Endothelial cell of umbilical vein (primary cell): ENCODE results near the gene CCDC6. TPM values are rescaled to one million over a fixed set of nuclear protein-coding genes. Genes with fewer than 3 reads are reported as not detected.

Experiments
- BruUV-seq: library from RNA; stranded (reverse); fragments of 400-500 nt; replicated peaks from 2 replicates; lab custom pipeline; 2021; lab: Mats Ljungman, UMichigan
- CTCF ChIA-PET: fragments of 300-600, 350-600 bp; sonication (Branson Sonifier 250); formaldehyde crosslinking; loops from one replicate; lab custom pipeline; 2021; ENCODE audit warnings: antibody characterized with exemption, inconsistent platforms; lab: Charles Lee
- POLR2A ChIA-PET: fragments of 300-600, 350-600 bp; sonication (Branson Sonifier 250); formaldehyde crosslinking; loops from one replicate; lab custom pipeline; 2021; ENCODE audit warnings: antibody characterized with exemption, inconsistent platforms; lab: Charles Lee
- DNase-seq: peaks from one replicate; pipeline ENCODE4 v3.0.0-alpha.2; 2011; ENCODE audit warnings: low read depth, low spot score
- FAIRE-seq: peaks from 2 replicates; lab custom pipeline; 2011; peaks lifted over from hg19 to GRCh38; lab: Jason Lieb, UNC
- H2AFZ ChIP-seq: 2 replicates; pipeline ENCODE4 v1.6.0; 2012; ENCODE audit warnings: low read depth, low read length, control low read depth, inconsistent platforms
- H3K27ac ChIP-seq: 2 replicates; pipeline ENCODE4 v1.5.1; 2011; ENCODE audit warnings: low read depth, mild to moderate bottlenecking, control low read depth, low read length, moderate library complexity; ENCODE audit not compliant: insufficient read depth
- H3K27me3 ChIP-seq, 2 experiments: 2 replicates each; pipeline versions ENCODE4 v1.6.0 to v1.6.1; 2011; ENCODE audit warnings: low read length in 2 of 2, mixed read lengths in 1 of 2; ENCODE audit not compliant: control insufficient read depth in 2 of 2, insufficient read depth in 2 of 2
- H3K36me3 ChIP-seq, 2 experiments: 2 replicates in 1 of 2; 3 replicates in 1 of 2; pipeline ENCODE4 v1.5.1; 2011; ENCODE audit warnings: low read length in 2 of 2, mild to moderate bottlenecking in 1 of 2, moderate library complexity in 1 of 2; ENCODE audit not compliant: control insufficient read depth in 2 of 2, insufficient read depth in 2 of 2; ENCODE audit errors: extremely low read depth in 1 of 2
- H3K4me1 ChIP-seq: 3 replicates; pipeline ENCODE4 v1.5.1; 2011; ENCODE audit warnings: mild to moderate bottlenecking, low read length; ENCODE audit not compliant: control insufficient read depth, insufficient read depth; ENCODE audit errors: extremely low read depth
- H3K4me2 ChIP-seq: 2 replicates; pipeline ENCODE4 v1.6.1; 2011; ENCODE audit warnings: low read length, control low read depth, mixed read lengths; ENCODE audit not compliant: insufficient read depth
- H3K4me3 ChIP-seq, 3 experiments: fragments of 200-600 bp in 1 of 3; sonication (generic), shearing (Covaris generic) in 1 of 3; replicated peaks in 1 of 3; 2 replicates each; pipeline ENCODE4 v1.5.1; 2011 to 2016; ENCODE audit warnings: control low read depth in 3 of 3, low read length in 3 of 3, mild to moderate bottlenecking in 2 of 3, inconsistent platforms in 1 of 3, low read depth in 1 of 3, moderate library complexity in 1 of 3; ENCODE audit not compliant: insufficient read depth in 1 of 3
- H3K79me2 ChIP-seq: 2 replicates; pipeline ENCODE4 v1.6.0; 2012; ENCODE audit warnings: low read length, inconsistent platforms; ENCODE audit not compliant: control insufficient read depth, insufficient read depth
- H3K9ac ChIP-seq: replicated peaks from 2 replicates; pipeline ENCODE3; 2011; ENCODE audit warnings: low read length, control low read depth; ENCODE audit not compliant: insufficient read depth; ENCODE audit errors: extremely low read depth
- H3K9me1 ChIP-seq: replicated peaks from 3 replicates; pipeline ENCODE4 v1.6.0; 2011; ENCODE audit warnings: mild to moderate bottlenecking, low read length; ENCODE audit not compliant: control insufficient read depth, insufficient read depth; ENCODE audit errors: extremely low read depth
- H3K9me3 ChIP-seq: replicated peaks from 2 replicates; pipeline ENCODE4 v1.5.1; 2012; ENCODE audit warnings: low read length, inconsistent platforms; ENCODE audit not compliant: control insufficient read depth, insufficient read depth
- H4K20me1 ChIP-seq: replicated peaks from 2 replicates; pipeline ENCODE3; 2011; ENCODE audit warnings: mild to moderate bottlenecking, low read length; ENCODE audit not compliant: control insufficient read depth, insufficient read depth; ENCODE audit errors: extremely low read depth
- CTCF ChIP-seq, 2 donors: IDR thresholded peaks; 1 replicate in 1 of 2; 2 replicates in 1 of 2; pipeline ENCODE4 v1.5.1; 2011; ENCODE audit warnings: low read length in 2 of 2, mild to moderate bottlenecking in 2 of 2, moderate library complexity in 2 of 2, control low read depth in 1 of 2, inconsistent platforms in 1 of 2, low read depth in 1 of 2; ENCODE audit not compliant: insufficient read depth in 1 of 2; ENCODE audit errors: extremely low read depth in 1 of 2
- EZH2 ChIP-seq: IDR thresholded peaks from 2 replicates; pipeline ENCODE4 v1.6.1; 2012; ENCODE audit warnings: borderline replicate concordance, low read depth, mild to moderate bottlenecking, moderate library complexity, low read length, inconsistent platforms; ENCODE audit not compliant: severe bottlenecking
- FOS ChIP-seq: IDR thresholded peaks from 2 replicates; pipeline ENCODE4 v1.6.1; 2011; ENCODE audit warnings: mild to moderate bottlenecking, low read length, moderate library complexity, borderline replicate concordance; ENCODE audit not compliant: insufficient read depth
- GATA2 ChIP-seq: IDR thresholded peaks from 2 replicates; pipeline ENCODE4 v1.7.0; 2011; ENCODE audit warnings: low read depth, mild to moderate bottlenecking, moderate library complexity, mixed read lengths, low read length; ENCODE audit not compliant: insufficient read length, insufficient read depth
- JUN ChIP-seq: IDR thresholded peaks from 2 replicates; pipeline ENCODE4 v1.6.1; 2011; ENCODE audit warnings: borderline replicate concordance, low read depth; ENCODE audit not compliant: insufficient read length, insufficient read depth
- MAX ChIP-seq: IDR thresholded peaks from 2 replicates; pipeline ENCODE4 v1.6.1; 2011; ENCODE audit not compliant: insufficient read depth, insufficient read length
- MYC ChIP-seq: IDR thresholded peaks from one replicate; pipeline ENCODE4 v1.6.1; 2011; ENCODE audit warnings: mild to moderate bottlenecking, low read depth, low read length
- POLR2A ChIP-seq: IDR thresholded peaks from 2 replicates; pipeline ENCODE4 v1.6.1; 2012; ENCODE audit warnings: low read depth, mild to moderate bottlenecking, control low read depth, low read length
- POLR2AphosphoS5 ChIP-seq: IDR thresholded peaks from 2 replicates; pipeline ENCODE4 v1.6.1; 2012; ENCODE audit warnings: low read depth, mild to moderate bottlenecking, control low read depth, low read length, moderate library complexity; ENCODE audit not compliant: insufficient read depth
- dilution Hi-C: fragments of 300-500 bp; cut with MboI; formaldehyde crosslinking; loops from one replicate; pipeline ENCODE4 v1.15.0; 2019; ENCODE audit warnings: low sequenced_read_pairs; ENCODE audit not compliant: extremely low pct_ligation_motif_present
- intact Hi-C: fragments of 100-400 bp; cut with micrococcal nuclease; formaldehyde crosslinking; loops from one replicate; pipeline ENCODE4 v1.10.0; 2022
- polyA plus RNA-seq, 4 experiments: library from polyadenylated mRNA; depleted of rRNA in 3 of 4; stranded (reverse) in 3 of 4; unstranded in 1 of 4; fragments of >200 nt; gene quantifications; 2 replicates each; pipeline versions ENCODE4 v1.2.1 to v1.2.3, GENCODE V29; 2011 to 2012; ENCODE audit warnings: missing spikeins in 1 of 4
- total RNA-seq: library from RNA; stranded (reverse); gene quantifications from 2 replicates; pipeline ENCODE4 v1.2.3, GENCODE V29; 2021

The CCDC6 gene
- total and polyA plus RNA-seq, 2 donors (not counting 3 experiments of a cell fraction or from before 2014, with no cell fraction given) = 16.8 to 36.8 TPM

GRCh38 chr10:59843748-59844147, 62.6 kb downstream of the CCDC6 start:
- dilution Hi-C loops = no loop called here
- no peak overlapping the region for H3K4me3 ChIP-seq

More at GRCh38 chr10:59843748-59844147, 62.6 kb downstream of the CCDC6 start:
- no peaks in the 10 kb centered on the region for H3K9me3 ChIP-seq
- H3K27me3 ChIP-seq = no peaks in the 10 kb centered on the region
- no peak overlapping the region for H3K27ac ChIP-seq
- no peak for FAIRE-seq
- H3K9me1 ChIP-seq = no peaks in the 10 kb centered on the region
- H3K36me3 ChIP-seq = no peaks in the 10 kb centered on the region
- no peak overlapping the region for H3K4me2 ChIP-seq
- ChIA-PET CTCF (interaction anchor here (0.9 to 2.2 kb wide), 4 partner anchors 8 to 63 kb away, joined by 3 to 32 read pairs (median 4); partner anchors contain the start of gene CCDC6), POLR2A (no interaction called here)
- no peak overlapping the region for H3K9ac ChIP-seq
- H4K20me1 ChIP-seq = no peaks in the 10 kb centered on the region
- H2AFZ ChIP-seq = no peak overlapping the region
- TF ChIP-seq MAX = no peak
- no peak for TF ChIP-seq CTCF (IDR thresholded peaks at IDR 0.05; ENCODE audit: extremely low read depth in 1 of 2, insufficient read depth in 1 of 2, low read depth in 1 of 2, low read length in 2 of 2)
- TF ChIP-seq EZH2 = no peak
- no peak for TF ChIP-seq JUN
- no peak for TF ChIP-seq FOS
- TF ChIP-seq POLR2A = no peak
- no peak for TF ChIP-seq GATA2
- no peak for TF ChIP-seq MYC
- TF ChIP-seq POLR2AphosphoS5 = no peak
- intact Hi-C loops = no loop called here
- BruUV-seq = no TSS peak
- no peaks in the 10 kb centered on the region for H3K79me2 ChIP-seq
- DNase-seq = no peak
- no peaks in the 10 kb centered on the region for H3K4me1 ChIP-seq
